Left lung (tissue), 10 donors: Measurements from ENCODE around the gene DSCAML1. TPM values are rescaled to one million over a fixed set of nuclear protein-coding genes. Genes with fewer than 3 reads are reported as not detected.

Source experiments
- ATAC-seq: fragments of 200-7000 bp; cut with Tn5 transposase; one replicate; pipeline ENCODE4 v1.9.1; 2020; ENCODE audit warnings: moderate library complexity
- DNase-seq, 4 donors: peaks; one replicate each; pipeline ENCODE4 v3.0.0-alpha.2; 2013 to 2020
- H3K27ac ChIP-seq, 2 donors: fragments of 200-600 bp; sonication (generic) in 1 of 2; one replicate each; pipeline versions ENCODE4 v1.5.0 to v1.8.0; 2020 to 2021
- H3K27me3 ChIP-seq, 2 donors: fragments of 200-600 bp; sonication (generic) in 1 of 2; one replicate each; pipeline versions ENCODE4 v1.5.0 to v1.8.0; 2020 to 2021
- H3K36me3 ChIP-seq, 2 donors: fragments of 200-600 bp; sonication (generic) in 1 of 2; one replicate each; pipeline versions ENCODE4 v1.5.0 to v1.8.0; 2020 to 2021
- H3K4me1 ChIP-seq, 2 donors: fragments of 200-600 bp; one replicate each; pipeline ENCODE4 v1.8.0; 2021
- H3K4me3 ChIP-seq, 2 donors: fragments of 200-600 bp; sonication (generic) in 1 of 2; one replicate each; pipeline versions ENCODE4 v1.5.0 to v1.8.0; 2020 to 2021; ENCODE audit warnings: mild to moderate bottlenecking in 1 of 2
- H3K9me3 ChIP-seq, 2 donors: fragments of 200-600 bp; sonication (generic) in 1 of 2; one replicate each; pipeline versions ENCODE4 v1.5.0 to v1.8.0; 2020 to 2021
- intact Hi-C, 2 donors: fragments of 100-400 bp; cut with DNase I; formaldehyde crosslinking; loops; one replicate each; pipeline versions ENCODE4 v1.11.2 to v1.14.2; 2022
- polyA plus RNA-seq, 6 donors: library from polyadenylated mRNA; unstranded; fragments of 120-200 nt; gene quantifications; one replicate each; pipeline ENCODE4 v1.2.1, GENCODE V29; 2013; ENCODE audit not compliant: insufficient read length in 6 of 6
- total RNA-seq, 2 donors: library from RNA; stranded (reverse); fragmentation: NEBNext Ultra II Directional; extraction: Animal tissue kit (Norgen Biotek cat#: 25700); gene quantifications; one replicate each; pipeline ENCODE4 v1.2.1, GENCODE V29; 2021
- TF ChIP-seq, protein P1 (sequence below), 2 donors: fragments of 200-600 bp; sonication (generic) in 1 of 2; IDR thresholded peaks; one replicate each; pipeline versions ENCODE4 v1.5.0 to v1.8.0; 2021; ENCODE audit warnings: antibody characterized with exemption in 2 of 2
- donor health status: DM: no; HTN: yes; CAD: no.
- donor health status: DM: no; HTN: no; CAD: no.

The DSCAML1 gene
- total and polyA plus RNA-seq, 8 donors: 0.35 to 1.8 (median 1.2) TPM

DNA sequence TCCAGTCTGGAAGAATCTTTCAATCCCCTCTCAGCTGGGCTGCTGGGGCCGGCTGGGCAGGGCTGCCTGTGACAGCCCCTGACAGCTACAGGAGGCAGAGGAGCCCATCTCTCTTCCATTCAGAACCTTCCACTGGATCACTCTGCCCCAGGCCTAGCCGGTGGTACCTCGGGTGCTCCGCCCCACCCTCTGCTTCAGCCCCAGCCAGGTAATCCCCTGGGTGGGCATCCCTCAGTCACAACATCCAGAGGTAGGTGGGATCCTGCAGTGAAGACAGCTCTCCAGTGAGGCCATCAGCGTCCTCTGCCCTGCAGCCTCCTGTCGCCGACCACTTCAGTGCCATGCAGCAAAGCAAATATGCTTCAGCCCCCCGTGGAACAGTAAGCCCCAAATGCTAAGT, 223.7 kb downstream of the DSCAML1 start:
- no peaks in the 10 kb centered on the region for H3K27me3 ChIP-seq
- no peak overlapping the region for H3K4me3 ChIP-seq
- no peak overlapping the region for H3K27ac ChIP-seq
- DNase-seq: peak in 1 of 4 donors; percentile 24
- no peak for ATAC-seq
- H3K4me1 ChIP-seq: no peaks in the 10 kb centered on the region
- no peaks in the 10 kb centered on the region for H3K9me3 ChIP-seq
- TF ChIP-seq, protein P1, sequence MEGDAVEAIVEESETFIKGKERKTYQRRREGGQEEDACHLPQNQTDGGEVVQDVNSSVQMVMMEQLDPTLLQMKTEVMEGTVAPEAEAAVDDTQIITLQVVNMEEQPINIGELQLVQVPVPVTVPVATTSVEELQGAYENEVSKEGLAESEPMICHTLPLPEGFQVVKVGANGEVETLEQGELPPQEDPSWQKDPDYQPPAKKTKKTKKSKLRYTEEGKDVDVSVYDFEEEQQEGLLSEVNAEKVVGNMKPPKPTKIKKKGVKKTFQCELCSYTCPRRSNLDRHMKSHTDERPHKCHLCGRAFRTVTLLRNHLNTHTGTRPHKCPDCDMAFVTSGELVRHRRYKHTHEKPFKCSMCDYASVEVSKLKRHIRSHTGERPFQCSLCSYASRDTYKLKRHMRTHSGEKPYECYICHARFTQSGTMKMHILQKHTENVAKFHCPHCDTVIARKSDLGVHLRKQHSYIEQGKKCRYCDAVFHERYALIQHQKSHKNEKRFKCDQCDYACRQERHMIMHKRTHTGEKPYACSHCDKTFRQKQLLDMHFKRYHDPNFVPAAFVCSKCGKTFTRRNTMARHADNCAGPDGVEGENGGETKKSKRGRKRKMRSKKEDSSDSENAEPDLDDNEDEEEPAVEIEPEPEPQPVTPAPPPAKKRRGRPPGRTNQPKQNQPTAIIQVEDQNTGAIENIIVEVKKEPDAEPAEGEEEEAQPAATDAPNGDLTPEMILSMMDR (IDR thresholded peaks at IDR 0.05): no peak
- H3K36me3 ChIP-seq: no peaks in the 10 kb centered on the region
- intact Hi-C loops: no loop called here

DNA sequence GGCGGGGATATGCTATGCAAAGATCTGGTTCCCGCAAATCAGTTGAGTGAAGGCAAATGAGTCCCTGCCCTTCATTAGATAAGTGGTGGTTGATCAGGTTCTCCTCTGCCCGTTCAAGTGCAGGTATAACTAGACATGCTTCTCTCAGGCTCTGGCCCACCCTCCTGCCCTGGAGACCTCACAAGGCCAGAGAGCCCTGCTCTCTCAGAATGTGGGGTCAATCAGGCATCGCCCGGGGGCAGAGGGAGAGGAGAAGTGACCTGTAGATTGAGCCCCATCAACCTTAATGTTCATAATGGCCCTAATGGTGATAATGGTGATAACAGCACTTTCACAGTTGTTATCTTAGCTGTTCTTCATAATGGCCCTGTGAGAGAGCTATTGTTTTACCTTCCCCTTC, 224.3 kb downstream of the DSCAML1 start:
- H3K9me3 ChIP-seq: no peaks in the 10 kb centered on the region
- H3K27me3 ChIP-seq: no peaks in the 10 kb centered on the region
- no peak for ATAC-seq
- intact Hi-C loops: no loop called here
- H3K4me1 ChIP-seq: no peaks in the 10 kb centered on the region
- TF ChIP-seq, protein P1 (IDR thresholded peaks at IDR 0.05): no peak
- H3K4me3 ChIP-seq: no peak overlapping the region
- DNase-seq: peak in 1 of 4 donors; percentile 2
- no peaks in the 10 kb centered on the region for H3K36me3 ChIP-seq
- H3K27ac ChIP-seq: no peak overlapping the region

DNA sequence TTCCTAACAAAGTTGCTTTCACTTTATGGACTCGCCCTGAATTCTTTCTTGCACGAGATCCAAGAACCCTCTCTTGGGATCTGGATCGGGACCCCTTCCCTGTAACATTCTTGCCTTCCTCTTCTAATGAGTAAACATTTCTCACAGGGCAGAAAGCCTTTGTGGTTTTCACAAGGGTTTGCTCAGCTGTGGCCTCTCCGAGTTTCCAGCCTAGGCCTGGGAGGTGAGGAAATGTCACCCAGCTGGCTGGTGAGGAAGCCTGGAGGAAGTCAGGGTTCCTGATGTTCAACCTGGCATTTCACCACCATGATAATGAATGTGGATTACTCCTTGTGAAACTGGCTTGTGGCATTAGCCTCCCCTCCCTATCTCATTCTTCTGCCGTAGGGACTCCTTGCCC, 224.9 kb downstream of the DSCAML1 start:
- no peaks in the 10 kb centered on the region for H3K4me1 ChIP-seq
- H3K36me3 ChIP-seq: no peaks in the 10 kb centered on the region
- ATAC-seq (peak; percentile 91), DNase-seq (peak in 2 of 4 donors; percentile 3 to 47)
- intact Hi-C loops: no loop called here
- TF ChIP-seq, protein P1 (IDR thresholded peaks at IDR 0.05): no peak
- H3K9me3 ChIP-seq: no peaks in the 10 kb centered on the region
- H3K27me3 ChIP-seq: no peaks in the 10 kb centered on the region
- H3K4me3 ChIP-seq: no peak overlapping the region
- no peak overlapping the region for H3K27ac ChIP-seq

DNA sequence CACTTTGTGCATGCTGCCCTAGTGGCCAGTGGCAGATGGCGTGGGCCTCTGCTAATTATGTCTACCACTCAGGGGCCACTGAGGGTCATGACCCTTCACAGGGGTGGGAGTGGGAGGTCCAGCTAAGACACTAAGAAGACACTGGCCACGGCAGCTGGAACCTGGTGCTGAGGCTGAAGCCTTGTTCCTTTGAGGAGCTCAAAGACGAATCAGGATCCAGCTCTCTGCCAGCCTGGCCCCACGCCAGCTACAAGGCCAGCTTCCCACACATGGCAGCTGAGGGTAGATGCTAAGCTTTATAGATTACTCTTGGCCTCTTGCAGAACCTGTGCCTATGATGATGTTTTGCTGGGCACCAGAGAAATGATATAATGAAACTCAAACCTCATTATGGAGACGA, 226.3 kb downstream of the DSCAML1 start:
- Histone ChIP-seq H3K27me3 (no peaks in the 10 kb centered on the region), H3K36me3 (no peaks in the 10 kb centered on the region), H3K4me3 (no peak overlapping the region), H3K9me3 (no peaks in the 10 kb centered on the region), H3K27ac (no peak overlapping the region), H3K4me1 (no peaks in the 10 kb centered on the region)
- no peak for ATAC-seq
- peak in 1 of 4 donors; percentile 29 for DNase-seq
- TF ChIP-seq, protein P1 (IDR thresholded peaks at IDR 0.05): no peak
- intact Hi-C loops: no loop called here

DNA sequence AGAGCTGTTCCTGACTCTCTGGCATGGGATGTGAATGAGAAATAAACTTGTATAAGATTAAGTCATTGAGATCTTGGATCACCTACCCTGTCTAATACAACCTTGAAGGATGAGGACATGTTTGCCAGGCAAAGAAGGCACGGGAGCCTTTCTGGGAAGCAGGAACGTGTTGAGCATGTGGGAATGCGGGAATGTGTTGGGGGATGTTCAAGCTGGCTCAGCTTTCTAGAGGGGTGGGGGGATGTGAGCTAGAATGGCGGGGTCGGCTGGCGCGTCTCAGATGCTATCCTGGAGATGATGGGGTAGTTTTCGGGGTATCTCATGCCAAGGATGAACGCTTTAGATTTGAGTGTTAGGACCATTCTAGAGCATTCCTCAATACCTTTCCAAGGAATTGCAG, 227.1 kb downstream of the DSCAML1 start:
- no peaks in the 10 kb centered on the region for H3K27me3 ChIP-seq
- H3K4me3 ChIP-seq: no peak overlapping the region
- H3K36me3 ChIP-seq: no peaks in the 10 kb centered on the region
- no peaks in the 10 kb centered on the region for H3K9me3 ChIP-seq
- H3K27ac ChIP-seq: no peak overlapping the region
- TF ChIP-seq, protein P1 (IDR thresholded peaks at IDR 0.05): no peak
- H3K4me1 ChIP-seq: no peaks in the 10 kb centered on the region
- intact Hi-C loops: no loop called here
- ATAC-seq: no peak
- DNase-seq: no peak
